A673 (cell line): ENCODE results near the gene CST2. TPM values are rescaled to one million over a fixed set of nuclear protein-coding genes. Genes with fewer than 3 reads are reported as not detected.
"Not testable (repeated sequence)": the region's sequence is repeated elsewhere in the genome, so short reads cannot be mapped to it uniquely, and the experiment has no call there.

Experiments used
- BruUV-seq: library from RNA; stranded (reverse); fragments of 400-500 nt; replicated peaks from 2 replicates; lab custom pipeline; 2021; lab: Mats Ljungman, UMichigan
- CTCF ChIA-PET: fragments of 300-600 bp; sonication (Branson Sonifier 250); formaldehyde crosslinking; loops from one replicate; lab custom pipeline; 2022; ENCODE audit warnings: antibody characterized with exemption; lab: Charles Lee
- POLR2A ChIA-PET: fragments of 300-600 bp; sonication (Branson Sonifier 250); formaldehyde crosslinking; loops from one replicate; lab custom pipeline; 2022; ENCODE audit warnings: antibody characterized with exemption; ENCODE audit not compliant: low non-redundant PET; lab: Charles Lee
- DNase-seq: peaks from one replicate; pipeline ENCODE4 v3.0.0-alpha.2; 2015; ENCODE audit warnings: low spot score
- H3K27ac ChIP-seq: fragments of 200-600 bp; sonication (generic); 2 replicates; pipeline ENCODE4 v1.5.1; 2016; ENCODE audit warnings: mixed run types, low read depth, mild to moderate bottlenecking, mixed read lengths, antibody characterized with exemption, low read length; ENCODE audit not compliant: poor library complexity, severe bottlenecking
- H3K27me3 ChIP-seq: fragments of 200-600 bp; sonication (generic); replicated peaks from 2 replicates; pipeline ENCODE4 v1.6.1; 2017; ENCODE audit warnings: mixed run types, low read depth, mild to moderate bottlenecking, mixed read lengths, antibody characterized with exemption, low read length; ENCODE audit not compliant: insufficient read depth, poor library complexity
- H3K36me3 ChIP-seq: fragments of 200-600 bp; sonication (generic); 2 replicates; pipeline ENCODE4 v1.6.1; 2016; ENCODE audit warnings: mixed run types, mild to moderate bottlenecking, mixed read lengths, antibody characterized with exemption, low read length; ENCODE audit not compliant: insufficient read depth, poor library complexity, severe bottlenecking
- H3K4me1 ChIP-seq: fragments of 200-600 bp; sonication (generic); 2 replicates; pipeline ENCODE4 v1.6.1; 2017; ENCODE audit warnings: mixed run types, mild to moderate bottlenecking, mixed read lengths, antibody characterized with exemption, low read length; ENCODE audit not compliant: insufficient read depth, poor library complexity, severe bottlenecking
- H3K4me3 ChIP-seq: fragments of 200-600 bp; sonication (generic); 2 replicates; pipeline ENCODE4 v1.5.1; 2016; ENCODE audit warnings: low read depth, mixed run types, mild to moderate bottlenecking, mixed read lengths, low read length; ENCODE audit not compliant: poor library complexity, severe bottlenecking
- H3K9me3 ChIP-seq: fragments of 200-600 bp; sonication (generic); 2 replicates; pipeline ENCODE4 v1.6.1; 2016; ENCODE audit warnings: mixed run types, low read depth, mild to moderate bottlenecking, mixed read lengths, antibody characterized with exemption, low read length; ENCODE audit not compliant: poor library complexity, severe bottlenecking
- EZH2 ChIP-seq: fragments of 200-600 bp; sonication (generic); IDR thresholded peaks from 2 replicates; pipeline ENCODE4 v1.6.1; 2017; ENCODE audit warnings: borderline replicate concordance, low read depth, mild to moderate bottlenecking, mixed read lengths, antibody characterized with exemption, low read length; ENCODE audit not compliant: poor library complexity, severe bottlenecking
- intact Hi-C: fragments of 100-400 bp; cut with micrococcal nuclease; formaldehyde crosslinking; loops from one replicate; pipeline ENCODE4 v1.10.0; 2022; ENCODE audit not compliant: unreplicated experiment
- total RNA-seq: library from RNA; stranded (reverse); gene quantifications from 2 replicates; pipeline ENCODE4 v1.2.3, GENCODE V29; 2021
- TF ChIP-seq, protein P1 (sequence below): fragments of 300-800, 200-600 bp; sonication (generic); conservative IDR thresholded peaks from 2 replicates; pipeline ENCODE4 v1.5.1; 2017; ENCODE audit warnings: low read depth, mild to moderate bottlenecking, antibody characterized with exemption, low read length, moderate library complexity, mixed read lengths

CST2 gene
- total RNA-seq, 1 experiment from 2014 or later, result not detected

DNA sequence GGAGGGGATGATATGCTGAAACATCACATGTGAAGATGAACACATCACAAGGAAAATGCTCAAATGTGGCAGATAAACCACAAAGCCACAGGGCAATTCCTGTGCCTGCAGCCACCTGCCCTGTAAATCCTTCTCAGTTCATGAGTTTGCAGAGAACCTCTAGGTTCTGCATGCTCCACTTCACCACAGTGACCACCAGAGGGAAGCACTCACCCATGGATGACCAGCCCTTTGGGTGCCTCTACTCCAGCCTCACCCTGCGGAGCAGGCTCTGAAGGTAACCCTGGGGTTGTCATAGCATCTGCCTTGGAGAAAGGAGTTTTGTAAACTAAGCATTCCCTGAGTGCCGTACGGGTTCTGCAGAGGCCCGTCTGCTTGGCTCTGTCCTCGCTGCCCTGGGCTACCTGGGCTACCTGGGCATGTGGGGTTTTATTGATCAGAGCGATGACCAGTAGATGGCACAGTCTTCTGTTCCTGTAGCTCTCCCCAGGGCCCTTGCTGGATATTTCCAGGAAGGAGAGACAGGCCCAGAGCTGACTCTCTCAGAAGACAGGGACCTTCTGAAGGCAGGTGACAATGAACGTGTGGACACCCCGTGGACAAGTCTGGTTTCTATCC lies 44.1 kb downstream of the CST2 start:
- no peaks in the 10 kb centered on the region for H3K4me1 ChIP-seq
- no peaks in the 10 kb centered on the region for H3K36me3 ChIP-seq
- no peaks in the 10 kb centered on the region for H3K9me3 ChIP-seq
- no peak overlapping the region for H3K27ac ChIP-seq
- no peak overlapping the region for H3K4me3 ChIP-seq
- CTCF ChIA-PET, result no interaction called here
- TF ChIP-seq EZH2, result no peak
- TF ChIP-seq, protein P1, sequence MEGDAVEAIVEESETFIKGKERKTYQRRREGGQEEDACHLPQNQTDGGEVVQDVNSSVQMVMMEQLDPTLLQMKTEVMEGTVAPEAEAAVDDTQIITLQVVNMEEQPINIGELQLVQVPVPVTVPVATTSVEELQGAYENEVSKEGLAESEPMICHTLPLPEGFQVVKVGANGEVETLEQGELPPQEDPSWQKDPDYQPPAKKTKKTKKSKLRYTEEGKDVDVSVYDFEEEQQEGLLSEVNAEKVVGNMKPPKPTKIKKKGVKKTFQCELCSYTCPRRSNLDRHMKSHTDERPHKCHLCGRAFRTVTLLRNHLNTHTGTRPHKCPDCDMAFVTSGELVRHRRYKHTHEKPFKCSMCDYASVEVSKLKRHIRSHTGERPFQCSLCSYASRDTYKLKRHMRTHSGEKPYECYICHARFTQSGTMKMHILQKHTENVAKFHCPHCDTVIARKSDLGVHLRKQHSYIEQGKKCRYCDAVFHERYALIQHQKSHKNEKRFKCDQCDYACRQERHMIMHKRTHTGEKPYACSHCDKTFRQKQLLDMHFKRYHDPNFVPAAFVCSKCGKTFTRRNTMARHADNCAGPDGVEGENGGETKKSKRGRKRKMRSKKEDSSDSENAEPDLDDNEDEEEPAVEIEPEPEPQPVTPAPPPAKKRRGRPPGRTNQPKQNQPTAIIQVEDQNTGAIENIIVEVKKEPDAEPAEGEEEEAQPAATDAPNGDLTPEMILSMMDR, result peak; percentile 58
- DNase-seq, result peak; percentile 7
- H3K27me3 ChIP-seq, result no peaks in the 10 kb centered on the region
- intact Hi-C loops, result loop anchor here (10.0 kb wide), 1 partner anchor 192 kb away; no protein-coding TSS in a partner anchor
- POLR2A ChIA-PET, result no interaction called here
- no TSS peak for BruUV-seq

DNA sequence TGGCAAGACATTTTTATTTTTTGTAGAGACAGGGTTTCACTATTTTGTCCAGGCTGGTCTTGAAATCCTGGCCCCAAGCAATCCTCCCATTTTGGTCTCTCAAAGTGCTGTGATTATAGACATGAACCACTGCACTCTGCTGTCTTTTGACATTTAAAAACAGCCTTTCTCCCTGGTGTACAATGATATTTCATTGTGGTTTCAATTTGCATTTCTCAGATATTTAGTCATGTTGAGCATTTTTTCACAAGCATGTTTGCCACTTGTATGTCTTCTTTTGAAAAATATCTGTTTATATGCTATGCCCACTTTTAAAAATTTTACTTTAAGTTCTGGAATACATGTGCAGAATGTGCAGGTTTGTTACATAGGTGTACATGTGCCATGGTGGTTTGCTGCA lies 47.9 kb downstream of the CST2 start:
- H3K27ac ChIP-seq, POLR2A ChIA-PET, CTCF ChIA-PET, H3K36me3 ChIP-seq, intact Hi-C loops, H3K9me3 ChIP-seq, H3K27me3 ChIP-seq, H3K4me3 ChIP-seq, H3K4me1 ChIP-seq, DNase-seq, BruUV-seq: not testable (repeated sequence)

DNA sequence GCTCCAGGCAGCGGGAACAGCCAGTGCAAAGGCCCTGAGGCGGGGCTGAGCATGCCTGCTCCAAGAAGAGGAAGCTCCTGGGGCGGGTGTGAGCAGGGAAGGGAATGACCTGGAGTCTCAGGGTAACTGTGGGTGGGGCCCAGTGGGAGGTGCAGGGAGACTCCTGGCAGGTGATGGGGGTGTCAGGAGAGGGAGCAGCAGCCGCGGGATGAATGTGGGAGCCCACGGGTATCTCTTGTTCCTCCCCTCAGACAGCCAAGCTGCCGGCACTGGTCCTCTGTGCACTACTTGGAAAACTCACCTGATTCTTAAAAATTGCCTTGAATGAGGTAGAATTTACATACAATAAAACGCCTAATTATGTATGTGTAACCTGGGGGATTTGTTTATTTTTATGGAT lies 49.1 kb downstream of the CST2 start:
- H3K27ac ChIP-seq, H3K36me3 ChIP-seq, CTCF ChIA-PET, H3K9me3 ChIP-seq, POLR2A ChIA-PET, H3K4me3 ChIP-seq, intact Hi-C loops, H3K27me3 ChIP-seq, DNase-seq, BruUV-seq, H3K4me1 ChIP-seq: not testable (repeated sequence)

DNA sequence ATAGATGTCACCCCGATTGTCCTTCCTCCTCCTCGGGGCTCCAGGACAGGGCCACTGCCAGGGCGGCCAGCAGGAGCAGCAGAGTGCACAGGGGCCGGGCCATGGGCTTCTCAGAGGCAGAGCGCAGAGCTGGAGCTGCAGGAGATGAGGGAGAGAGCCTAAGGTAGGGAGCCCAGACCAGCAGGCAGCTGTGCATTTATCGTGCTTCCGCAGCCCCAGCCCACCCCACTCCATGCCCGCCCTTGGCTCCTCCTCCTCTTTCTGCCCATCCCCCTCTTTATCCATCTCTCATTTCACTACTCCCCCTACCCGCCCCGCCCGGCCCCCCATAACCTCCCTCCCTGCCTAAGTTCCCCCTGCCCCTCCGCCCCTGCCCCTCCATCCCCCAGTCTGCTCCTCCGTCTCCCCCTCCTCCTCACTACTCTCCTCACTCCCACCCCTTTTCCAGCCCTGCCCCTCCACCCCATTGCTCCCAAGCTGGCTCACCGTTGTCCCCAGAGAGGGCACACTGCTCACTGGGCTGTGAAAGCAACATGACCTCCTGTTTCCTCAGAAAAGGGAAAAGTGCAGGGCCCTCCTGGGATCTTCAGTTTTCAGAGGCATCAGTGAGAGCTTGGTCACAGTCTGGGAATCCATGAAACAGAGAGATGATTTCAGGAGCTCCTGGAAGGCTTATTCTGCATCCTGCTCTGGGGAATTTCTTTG lies 50.3 kb downstream of the CST2 start:
- DNase-seq, result no peak
- no peaks in the 10 kb centered on the region for H3K9me3 ChIP-seq
- TF ChIP-seq, protein P1, result no peak
- no peak for TF ChIP-seq EZH2
- H3K27me3 ChIP-seq, result peaks cover 4% of the 10 kb centered on the region
- H3K36me3 ChIP-seq, result no peaks in the 10 kb centered on the region
- intact Hi-C loops, result no loop called here
- ChIA-PET CTCF (no interaction called here), POLR2A (no interaction called here)
- no TSS peak for BruUV-seq
- H3K27ac ChIP-seq, result no peak overlapping the region
- no peaks in the 10 kb centered on the region for H3K4me1 ChIP-seq
- no peak overlapping the region for H3K4me3 ChIP-seq
